ENCODE data around the gene SULF2. TPM values are rescaled to one million over a fixed set of nuclear protein-coding genes. Genes with fewer than 3 reads are reported as not detected.

The SULF2 gene
- total and polyA plus RNA-seq, 2 of the 13 experiments (the other 11 are each of a cell fraction or from before 2014, with no cell fraction given), result 7.2 to 50.9 TPM

GRCh38 chr20:47687095-47687987 is 97.9 kb downstream of the SULF2 start:
- FAIRE-seq (no peak), DNase-seq (ENCODE audit: low spot score) (no peak), ATAC-seq (no peak)
- BruUV-seq (replicated peaks), result no TSS peak
- CTCF ChIA-PET (ENCODE audit: low intra/inter-chr PET ratio, low total read pairs), result no interaction called here
- POLR2A ChIA-PET, result no interaction called here
- H4K20me1 ChIP-seq (ENCODE audit: insufficient read depth, low read length), result no peaks in the 10 kb centered on the region
- H3K9me3 ChIP-seq (ENCODE audit: low read length), result no peaks in the 10 kb centered on the region
- intact Hi-C loops (cut with micrococcal nuclease; ENCODE audit: unreplicated experiment) (no loop called here), in situ Hi-C loops (cut with HindIII; ENCODE audit: extremely low pct_ligation_motif_present, low pct_unique_long_range_greater_than_20kb) (no loop called here)
- no peaks in the 10 kb centered on the region; a peak in 1 of 5 replicates for H3K36me3 ChIP-seq (replicated peaks in 1 of 2; ENCODE audit: control insufficient read depth in 1 of 2, insufficient read depth in 2 of 2, low read length in 2 of 2)
- no peaks in the 10 kb centered on the region for H3K27me3 ChIP-seq (ENCODE audit: control insufficient read depth in 1 of 2, insufficient read depth in 2 of 2, low read length in 2 of 2)
- no peak overlapping the region for H3K9ac ChIP-seq (ENCODE audit: insufficient read depth, low read depth, low read length)
- no peak overlapping the region for H3K27ac ChIP-seq (ENCODE audit: extremely low read length, insufficient read depth, low read length)
- H3K4me1 ChIP-seq (ENCODE audit: insufficient read depth, low read length), result peaks cover 14% of the 10 kb centered on the region
- H3K4me2 ChIP-seq (ENCODE audit: low read depth, low read length), result no peak overlapping the region
- TF ChIP-seq SP1 (IDR thresholded peaks at IDR 0.05) (0 out of 2 replicates have a peak, but pooled peaks have one; percentile 45), SP1 (CRISPR knock-in tag; IDR thresholded peaks at IDR 0.05) (no peak), ATAD3A (CRISPR knock-in tag; IDR thresholded peaks at IDR 0.05) (no peak), NBN (conservative IDR thresholded peaks at IDR 0.05) (0 out of 2 replicates have a peak, but pooled peaks have one; percentile 57), TBP (CRISPR knock-in tag; IDR thresholded peaks at IDR 0.05) (no peak), SOX6 (IDR thresholded peaks at IDR 0.05) (0 out of 2 replicates have a peak, but pooled peaks have one; percentile 74), SOX6 (CRISPR knock-in tag; IDR thresholded peaks at IDR 0.05) (no peak), GLMP (CRISPR knock-in tag; IDR thresholded peaks at IDR 0.05; ENCODE audit: borderline replicate concordance) (no peak), IKZF1 (IDR thresholded peaks at IDR 0.05) (0 out of 2 replicates have a peak, but pooled peaks have one; percentile 14), SIX4 (CRISPR knock-in tag; IDR thresholded peaks at IDR 0.05) (no peak)
- H2AFZ ChIP-seq (ENCODE audit: low read length), result no peak overlapping the region
- no peaks in the 10 kb centered on the region for H3K79me2 ChIP-seq (ENCODE audit: insufficient read depth, low read length)
- 80% methylated on average over 20 of the region's 20 CpGs for whole genome bisulfite sequencing (ENCODE audit: low lambda C conversion rate)
- no peak overlapping the region for H3K4me3 ChIP-seq (replicated peaks in 1 of 3; ENCODE audit: insufficient read depth in 1 of 3, low read depth in 2 of 3, low read length in 3 of 3)

Measured in HepG2 (cell line).